ENCODE data around the gene RECQL5.

RECQL5 gene

DNA sequence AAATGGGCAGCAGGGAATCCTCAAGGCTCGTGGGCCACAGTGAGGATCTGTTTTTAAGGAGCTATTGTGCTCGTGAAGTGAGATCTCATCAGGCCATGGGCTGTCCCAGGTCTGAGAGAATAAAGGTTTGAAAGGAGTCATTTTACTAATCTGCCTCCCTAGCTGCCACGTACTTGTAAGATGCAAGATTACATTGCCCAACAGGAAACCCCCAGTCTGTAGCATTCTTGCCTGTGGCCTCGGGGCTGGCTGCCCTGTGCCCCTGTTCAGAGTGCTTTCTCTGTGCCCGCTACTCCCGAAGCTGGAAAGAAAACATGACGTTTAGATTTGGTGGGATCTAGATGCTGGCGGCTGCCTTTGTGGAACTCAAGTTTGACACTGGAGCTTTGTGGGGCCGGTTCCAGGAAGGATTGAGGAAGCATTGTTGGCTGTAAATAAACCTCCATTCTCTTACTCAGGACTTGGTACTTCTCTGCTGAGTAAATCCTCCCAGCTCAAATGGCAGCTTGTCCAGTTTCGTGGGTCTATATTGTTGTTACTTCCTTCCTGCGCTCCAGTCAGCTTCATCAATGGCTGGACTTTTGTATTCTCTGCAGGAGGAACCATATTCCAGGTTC lies 21.4 kb upstream of the RECQL5 start:
- no peak for DNase-seq (ENCODE audit: low read depth)

DNA sequence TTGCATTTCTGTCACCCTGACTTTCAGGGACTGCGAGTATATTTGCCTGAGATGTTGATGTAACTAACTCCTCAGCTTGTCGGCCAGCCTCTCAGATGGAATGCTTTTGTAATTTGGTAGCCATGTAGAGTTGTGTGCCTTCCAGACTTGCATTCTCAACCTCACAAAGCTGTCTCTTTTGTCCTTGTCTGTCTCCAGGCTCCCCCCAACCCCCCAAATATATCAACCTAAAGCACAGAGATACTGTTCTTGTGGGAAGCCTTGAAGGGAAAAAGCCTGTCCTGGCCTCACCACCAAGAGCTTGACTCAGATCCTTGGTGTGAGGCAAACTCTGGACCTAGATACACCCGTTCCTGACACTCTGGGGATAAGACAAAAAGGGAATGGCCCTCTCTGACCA lies 18.5 kb upstream of the RECQL5 start:
- no peak for DNase-seq (ENCODE audit: low read depth)

DNA sequence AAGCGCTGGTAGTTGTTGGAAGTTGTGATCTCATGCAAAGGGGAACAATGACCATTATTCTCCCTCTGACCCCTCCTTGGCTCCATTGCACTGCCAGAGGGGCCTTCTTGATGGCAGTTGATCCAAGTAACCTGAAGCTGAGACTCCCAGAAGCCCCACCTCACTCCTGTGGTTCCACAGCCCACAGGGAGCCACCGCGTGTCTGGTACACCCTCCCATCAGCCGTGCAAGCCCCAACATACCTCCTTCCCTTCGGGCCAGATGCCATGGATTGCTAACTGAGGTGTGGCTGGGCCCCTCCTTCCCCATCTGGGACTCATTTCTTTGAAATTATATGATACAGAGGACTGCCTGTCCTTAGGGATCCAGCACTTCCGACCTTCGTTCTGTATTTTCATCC lies 18.0 kb upstream of the RECQL5 start:
- DNase-seq (ENCODE audit: low read depth): no peak

DNA sequence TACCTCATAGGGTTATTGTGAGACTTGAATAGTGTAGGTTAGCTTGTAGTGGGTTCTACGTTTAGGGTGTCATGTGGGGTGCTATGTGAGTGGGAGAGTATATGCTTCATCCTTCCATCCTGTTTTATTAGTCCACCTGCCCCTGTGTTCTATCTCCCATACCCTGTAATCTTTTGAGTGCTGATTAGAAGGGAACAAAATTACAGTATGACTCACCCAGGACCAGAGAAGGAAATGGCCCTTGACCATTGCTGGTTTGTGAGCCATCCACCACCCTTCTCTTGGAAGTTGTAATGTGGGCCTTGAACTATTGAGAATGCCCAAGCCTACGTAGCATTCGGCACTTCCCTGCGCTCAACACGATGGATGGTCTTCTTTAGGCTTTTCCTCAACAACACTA lies 17.3 kb upstream of the RECQL5 start:
- no peak for DNase-seq (ENCODE audit: low read depth)

DNA sequence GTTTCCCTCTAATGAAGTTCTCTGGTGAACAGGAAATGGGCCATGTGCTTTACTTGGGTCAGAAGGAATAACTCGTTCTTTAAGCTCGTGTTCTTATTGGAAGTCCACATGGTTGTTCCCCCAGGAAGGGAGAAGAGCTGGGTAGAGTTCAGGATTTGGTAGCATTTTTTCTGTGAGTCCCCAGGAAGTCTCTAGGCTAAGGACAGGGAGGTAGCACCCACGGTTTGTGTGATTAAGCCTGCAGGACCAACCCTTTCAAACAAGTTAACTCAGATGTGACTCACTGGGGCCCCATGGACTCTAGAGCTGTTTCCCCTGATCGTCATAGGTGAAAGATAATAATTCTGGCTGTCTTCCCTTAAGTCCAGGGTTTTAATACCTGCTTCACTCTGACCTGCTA lies 16.6 kb upstream of the RECQL5 start:
- DNase-seq (ENCODE audit: low read depth): no peak

DNA sequence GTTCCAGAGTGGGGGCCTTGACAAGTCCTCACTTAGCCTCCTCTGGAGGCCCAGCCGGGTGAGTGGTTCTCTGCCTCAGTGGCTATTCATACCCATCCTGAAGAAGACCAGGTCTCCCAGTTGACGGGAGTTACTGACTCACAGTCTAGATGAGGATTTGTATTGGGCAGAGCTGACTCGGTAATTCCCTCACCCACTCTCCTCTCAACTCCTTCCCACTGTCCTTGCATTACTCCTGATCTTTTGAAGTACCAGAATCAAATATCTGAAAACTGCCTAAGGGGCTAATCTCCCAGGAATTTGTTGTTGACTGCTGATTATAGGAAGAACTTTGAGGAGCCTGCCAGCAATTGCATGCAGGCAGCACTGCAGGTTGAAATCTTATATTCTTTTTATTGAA lies 14.3 kb upstream of the RECQL5 start:
- no peak for DNase-seq (ENCODE audit: low read depth)

DNA sequence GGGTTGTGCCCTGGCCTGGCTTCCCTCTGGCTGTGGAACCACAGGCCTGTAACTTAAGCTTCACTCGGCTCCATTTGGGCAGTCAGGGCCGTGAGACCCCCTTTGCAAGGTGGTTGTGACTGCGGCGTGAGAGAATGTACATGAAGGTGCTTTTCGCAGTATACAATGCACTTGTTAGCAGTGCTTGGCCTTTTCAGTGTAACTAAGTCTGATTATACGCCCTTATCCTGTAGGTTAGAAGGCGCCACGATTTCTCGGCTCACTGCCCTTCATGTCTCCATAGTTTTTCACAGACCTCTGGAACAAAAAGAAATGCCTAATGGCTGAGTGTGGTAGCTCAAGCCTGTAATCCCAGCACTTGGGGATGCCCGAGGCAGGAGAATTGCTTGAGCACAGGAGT lies 13.5 kb upstream of the RECQL5 start:
- DNase-seq (ENCODE audit: low read depth): no peak

DNA sequence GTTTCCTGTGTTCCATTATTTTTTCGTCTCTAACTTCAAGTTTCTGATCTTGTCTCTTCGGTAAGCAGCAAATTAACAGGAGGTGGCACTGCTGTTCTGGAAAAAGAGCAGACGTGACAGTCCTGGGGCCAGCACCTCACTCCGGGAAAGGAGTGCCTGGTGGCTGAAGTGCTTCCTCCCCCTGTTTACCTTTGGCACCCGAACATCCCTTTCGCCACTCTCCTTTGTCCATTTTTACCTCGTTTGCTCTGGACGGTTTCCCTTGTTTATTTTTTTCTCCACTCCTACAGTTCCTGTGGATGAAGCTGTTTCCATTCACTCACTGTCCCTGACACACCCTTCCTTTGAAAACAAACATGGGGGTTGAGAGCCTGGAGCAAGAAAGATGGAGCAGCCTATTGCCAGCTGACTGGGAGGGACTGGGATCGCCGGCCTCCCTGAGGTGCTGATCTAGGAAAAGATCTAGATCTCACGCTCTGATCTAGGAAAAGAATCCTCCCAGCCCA lies 12.8 kb upstream of the RECQL5 start:
- no peak for DNase-seq (ENCODE audit: low read depth)

DNA sequence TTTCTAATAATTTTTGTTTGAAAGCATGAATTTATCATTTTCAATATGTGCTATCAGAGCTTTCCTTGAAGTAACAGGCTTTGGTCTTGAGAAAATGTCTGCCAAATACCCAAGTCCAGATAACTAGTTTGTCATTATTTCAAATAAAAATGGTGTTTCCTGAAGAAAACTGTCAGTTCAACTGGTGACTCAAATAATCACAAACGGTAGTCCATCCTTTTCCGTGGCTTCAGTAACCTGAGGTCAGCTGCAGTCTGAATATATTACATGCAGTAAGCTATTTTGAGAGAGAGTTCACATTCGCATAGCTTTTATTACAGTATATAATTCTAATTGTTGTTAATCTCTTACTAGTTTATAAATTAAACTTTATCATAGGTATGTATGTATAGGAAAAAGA lies 9.5 kb upstream of the RECQL5 start:
- DNase-seq (ENCODE audit: low read depth): no peak

DNA sequence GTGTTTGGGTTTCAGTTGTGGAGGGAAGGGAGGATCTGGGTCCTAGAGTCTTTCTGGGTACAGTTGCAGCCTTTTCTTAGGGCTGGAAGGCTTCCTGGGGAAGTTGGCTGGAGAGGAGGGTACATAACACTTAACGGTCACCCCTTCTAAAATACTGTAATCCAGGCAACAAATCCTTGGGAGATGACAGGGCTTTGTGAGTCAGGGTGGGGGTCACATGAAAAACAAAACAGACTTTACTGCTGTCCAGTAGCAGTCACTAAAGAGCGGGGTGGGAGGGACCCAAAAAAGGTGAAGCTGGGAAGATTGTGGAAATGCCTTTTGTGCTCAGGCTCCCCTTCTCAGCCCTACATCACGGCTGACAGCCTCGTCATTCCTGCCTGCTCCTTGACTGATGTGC lies 6.5 kb upstream of the RECQL5 start:
- DNase-seq (ENCODE audit: low read depth): no peak

DNA sequence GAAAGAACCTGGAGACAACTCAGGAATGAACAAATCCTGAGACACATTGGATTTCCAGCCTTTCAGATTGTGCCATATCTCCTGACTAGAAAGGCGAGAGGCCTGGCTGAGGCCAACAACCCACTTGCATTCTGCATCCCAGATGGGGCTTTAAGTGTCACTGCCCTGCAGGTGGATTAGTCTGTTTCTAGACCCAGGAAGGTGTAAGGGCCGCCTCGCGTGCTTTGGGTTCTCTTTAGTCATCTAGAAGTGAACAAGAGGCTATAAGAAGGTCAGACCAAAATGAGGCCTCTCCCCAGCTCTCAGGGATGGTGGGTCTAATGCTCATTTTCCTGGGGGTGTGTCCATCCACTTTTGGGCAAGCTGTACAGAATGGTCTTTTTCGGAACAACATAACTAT lies 5.1 kb upstream of the RECQL5 start:
- DNase-seq (ENCODE audit: low read depth): no peak

DNA sequence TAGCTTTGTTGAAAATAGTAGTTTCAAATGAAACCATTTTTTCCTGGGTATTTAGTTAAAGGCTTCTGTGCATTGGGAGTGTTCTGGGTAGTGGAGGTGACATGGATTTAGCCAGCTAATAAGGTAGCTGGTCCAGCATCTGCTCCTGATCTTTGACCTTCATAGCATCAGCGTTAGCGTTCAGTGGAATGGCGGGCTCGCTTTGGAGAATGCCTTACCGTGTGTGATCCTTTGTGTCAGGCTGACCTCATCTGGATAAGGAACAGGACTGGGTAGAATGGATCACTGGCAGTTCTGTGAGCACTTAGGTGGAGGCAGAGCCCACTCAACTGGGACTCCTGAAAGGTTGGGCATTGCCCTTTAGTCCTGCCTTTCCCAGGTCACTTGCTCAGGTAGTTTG lies 3.9 kb upstream of the RECQL5 start:
- no peak for DNase-seq (ENCODE audit: low read depth)

DNA sequence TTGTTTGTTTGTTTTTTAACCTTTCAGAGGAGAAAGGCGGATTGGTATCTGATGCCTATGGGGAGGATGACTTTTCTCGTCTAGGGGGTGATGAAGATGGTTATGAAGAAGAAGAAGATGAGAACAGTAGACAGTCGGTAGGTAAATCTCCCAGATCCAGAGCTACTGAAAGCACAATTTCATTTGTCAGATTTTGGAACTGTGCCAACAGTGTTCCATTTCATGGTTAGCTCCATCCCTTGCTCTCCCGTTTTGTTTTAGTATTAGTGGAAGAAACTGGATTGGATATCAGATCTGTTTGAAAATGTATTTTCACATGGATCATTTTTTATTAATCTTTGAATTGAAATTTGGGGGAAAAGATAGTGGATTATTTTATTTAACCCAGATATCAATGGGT lies 1.5 kb upstream of the RECQL5 start:
- no peak for DNase-seq (ENCODE audit: low read depth)

DNA sequence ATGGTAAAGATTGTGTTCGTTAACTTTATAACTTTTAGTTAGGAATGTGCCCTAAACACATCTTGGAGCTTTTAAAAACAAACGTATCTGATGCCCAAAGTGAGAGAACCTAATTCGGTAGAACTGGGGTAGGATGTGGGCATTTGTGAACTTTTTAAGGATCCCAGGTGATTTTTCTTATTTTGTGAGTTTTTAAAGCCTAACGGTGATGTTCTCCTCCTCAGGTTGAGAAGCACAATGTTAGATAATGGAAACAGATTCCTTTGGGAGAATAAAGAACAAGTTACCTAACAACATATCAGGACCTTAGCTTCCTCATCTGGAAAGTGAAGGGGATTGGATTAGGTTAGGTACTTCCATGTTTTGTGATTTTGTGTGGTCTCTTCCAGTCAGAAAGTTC lies 871 bp upstream of the RECQL5 start:
- no peak for DNase-seq (ENCODE audit: low read depth)

DNA sequence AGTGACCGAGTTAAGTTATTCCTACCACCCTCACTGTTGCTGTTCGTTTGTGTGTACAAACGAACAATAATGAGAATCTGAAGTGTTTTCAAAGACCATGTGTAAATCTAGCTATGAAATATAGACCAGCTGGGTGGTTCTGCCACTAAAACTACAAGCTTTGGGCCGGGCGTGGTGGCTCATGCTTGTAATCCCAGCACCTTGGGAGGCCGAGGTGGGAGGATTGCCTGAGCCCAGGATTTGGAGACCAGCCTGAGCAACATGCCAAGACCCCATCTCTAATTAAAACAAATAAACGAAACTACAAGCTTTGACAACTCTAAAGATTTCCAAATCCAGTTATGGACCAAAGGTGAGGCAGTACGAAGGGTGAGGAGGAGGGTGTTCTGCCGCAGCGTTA lies 973 bp downstream of the RECQL5 start:
- DNase-seq (ENCODE audit: low read depth): no peak

DNA sequence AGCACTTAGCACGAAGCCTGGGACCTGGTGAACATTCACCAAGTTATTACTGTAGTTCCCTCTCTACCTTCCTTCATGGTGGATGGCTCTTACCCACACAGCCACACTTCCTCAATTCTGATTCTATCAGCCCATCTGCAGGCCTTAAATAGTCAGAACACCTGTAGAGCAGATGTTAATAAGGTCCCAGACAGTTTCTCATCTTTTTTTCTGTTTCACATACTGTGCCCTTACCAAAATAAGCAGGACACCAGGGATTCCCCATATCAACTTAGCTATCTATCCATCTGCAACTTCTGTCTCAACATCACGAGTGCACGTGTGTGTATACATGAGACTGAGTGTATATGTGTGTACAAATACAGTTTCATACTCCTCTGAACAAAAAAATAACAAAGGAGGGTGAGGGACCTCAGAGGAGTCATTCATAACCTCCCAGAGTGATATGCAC lies 2.8 kb downstream of the RECQL5 start:
- DNase-seq (ENCODE audit: low read depth): no peak

DNA sequence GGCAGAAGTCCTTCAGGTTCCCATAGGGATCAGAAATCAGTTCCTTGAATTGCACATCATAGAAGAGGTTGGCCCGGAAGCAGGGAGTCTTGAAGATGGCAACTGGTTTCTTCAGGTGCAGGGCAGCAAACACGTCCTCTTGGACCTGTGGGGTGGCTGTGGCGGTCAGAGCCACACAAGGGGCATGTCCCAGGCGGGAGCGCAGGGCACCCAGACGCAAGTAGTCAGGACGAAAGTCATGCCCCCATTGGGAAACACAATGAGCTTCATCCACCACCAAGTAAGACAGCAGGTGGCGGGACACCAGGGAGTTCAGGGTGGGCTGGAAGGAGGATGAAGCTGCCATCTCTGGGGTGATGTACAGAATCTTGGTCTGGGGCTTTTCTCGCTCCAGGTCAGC lies 4.4 kb downstream of the RECQL5 start:
- DNase-seq (ENCODE audit: low read depth): no peak

DNA sequence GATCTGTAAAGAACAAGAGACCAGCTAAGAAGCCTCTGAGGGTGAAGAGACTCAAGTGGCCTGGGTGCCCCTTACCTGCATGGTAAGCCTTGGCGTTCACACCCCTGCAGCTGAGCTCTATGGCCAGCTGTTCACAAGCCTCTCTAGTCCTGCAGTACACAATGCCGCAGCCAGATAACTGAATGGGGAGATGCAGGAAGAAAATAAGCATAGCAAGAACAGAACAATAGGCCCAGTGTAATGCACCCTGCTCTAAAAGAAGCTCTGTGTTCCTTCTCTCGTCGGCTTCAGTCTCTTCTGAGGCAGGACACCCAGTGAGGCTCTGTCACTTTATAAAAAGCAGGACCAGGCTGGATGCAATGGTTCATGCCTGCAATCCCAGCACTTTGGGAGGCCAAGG lies 5.4 kb downstream of the RECQL5 start:
- DNase-seq (ENCODE audit: low read depth): no peak

DNA sequence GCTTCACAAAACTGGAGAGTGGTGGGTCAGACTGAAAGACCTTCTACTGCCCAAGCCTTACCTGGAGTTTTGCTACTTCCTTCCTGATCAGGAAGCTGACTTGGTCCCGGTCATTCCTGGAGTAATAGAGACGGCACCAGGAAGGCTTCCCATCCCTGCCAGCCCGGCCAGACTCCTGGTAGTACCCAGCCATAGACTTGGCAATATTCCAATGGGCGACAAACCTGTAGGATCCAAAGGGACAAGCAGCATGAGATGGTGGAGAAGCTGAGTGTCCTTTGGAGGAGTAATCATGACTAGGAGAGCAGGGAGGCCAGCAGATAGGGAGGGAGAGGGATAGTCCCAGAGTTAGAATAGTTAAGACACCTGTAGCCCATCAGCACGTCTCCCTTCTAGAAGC lies 8.7 kb downstream of the RECQL5 start:
- no peak for DNase-seq (ENCODE audit: low read depth)

DNA sequence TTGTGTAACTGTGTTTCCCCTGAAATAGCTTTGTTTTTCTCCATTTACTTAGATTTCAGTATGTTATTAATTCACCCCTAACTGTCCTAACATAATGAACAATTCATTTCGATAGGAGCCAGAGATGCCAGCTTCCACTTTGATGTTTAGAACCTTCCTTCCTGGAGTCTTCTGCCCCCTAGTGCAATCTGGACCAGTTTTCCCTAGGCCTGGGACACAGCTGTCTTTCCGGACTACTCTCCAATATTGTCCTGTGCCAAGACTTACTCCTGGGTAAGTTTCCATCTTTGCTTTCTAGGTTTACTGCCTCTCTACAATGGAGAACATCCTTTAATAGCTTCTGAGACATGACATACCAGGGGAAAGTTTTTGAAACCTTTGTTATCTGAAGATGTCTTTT lies 12.8 kb downstream of the RECQL5 start:
- no peak for DNase-seq (ENCODE audit: low read depth)

DNA sequence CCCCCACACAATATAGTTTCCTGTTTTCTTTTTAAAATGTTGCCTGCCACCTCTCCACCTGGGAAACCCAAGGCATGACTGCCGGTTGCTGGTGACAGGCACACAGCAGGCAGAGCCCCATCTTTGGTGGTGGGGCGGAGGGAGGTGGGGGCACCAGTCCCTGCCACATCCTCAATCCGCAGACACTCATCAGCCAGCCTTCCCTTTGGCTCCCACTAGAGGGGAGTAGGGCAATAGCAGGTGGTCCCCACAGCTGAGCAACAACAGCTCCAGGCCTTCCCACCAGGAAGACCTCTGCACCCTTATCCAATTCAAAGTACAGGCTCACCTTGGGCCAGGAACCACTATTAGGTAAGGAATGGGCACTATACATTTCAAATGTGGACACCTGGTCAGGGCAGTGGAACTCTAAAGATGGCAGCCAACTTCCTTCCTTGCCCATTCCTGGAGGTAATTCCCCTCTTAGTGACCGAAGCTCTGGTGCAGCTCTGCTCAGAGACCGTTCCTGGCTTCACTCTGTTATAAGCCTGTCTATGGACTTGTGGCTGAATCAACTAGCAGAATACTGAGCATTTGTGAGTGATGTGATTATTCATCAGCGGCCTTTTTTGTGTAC lies 13.9 kb downstream of the RECQL5 start:
- DNase-seq (ENCODE audit: low read depth): no peak

DNA sequence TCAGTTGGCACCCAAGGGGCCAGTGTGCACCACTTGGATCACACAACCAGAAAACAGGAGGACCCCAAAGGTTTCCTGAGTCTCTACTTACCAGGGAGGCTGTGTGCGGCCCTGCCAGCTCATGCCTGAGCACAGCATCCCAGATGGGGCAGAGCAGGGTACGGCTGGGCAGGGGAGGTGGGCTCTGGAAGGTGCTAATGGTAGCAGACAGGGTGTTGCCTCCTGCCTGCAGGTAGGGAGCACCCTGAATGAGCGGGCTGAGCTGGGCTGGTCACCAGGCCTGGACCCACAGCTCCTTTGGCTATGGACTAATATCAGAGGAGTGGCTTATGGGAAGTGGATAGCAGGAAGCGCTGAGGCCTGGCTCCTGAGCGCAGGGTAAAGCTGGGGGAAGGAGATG lies 14.6 kb downstream of the RECQL5 start:
- no peak for DNase-seq (ENCODE audit: low read depth)

DNA sequence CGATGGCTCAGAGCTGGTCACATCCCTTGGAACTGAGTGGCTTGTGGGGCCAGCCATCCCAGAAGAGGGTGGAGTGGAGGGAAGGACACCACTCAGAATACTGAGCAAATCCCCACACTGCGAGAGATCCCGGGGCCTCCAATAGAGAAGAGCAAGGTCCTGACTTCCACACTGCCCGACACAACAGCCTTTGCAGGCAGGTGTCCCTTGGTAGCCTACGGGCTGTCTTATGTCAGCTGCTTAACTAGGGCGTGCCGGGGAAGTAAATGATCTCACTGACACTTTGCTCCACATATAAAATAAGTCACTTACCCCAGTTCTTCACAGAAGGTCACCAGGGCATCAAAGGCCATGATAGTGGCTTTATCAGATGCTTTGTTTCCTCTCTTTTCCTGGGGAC lies 16.1 kb downstream of the RECQL5 start:
- no peak for DNase-seq (ENCODE audit: low read depth)

DNA sequence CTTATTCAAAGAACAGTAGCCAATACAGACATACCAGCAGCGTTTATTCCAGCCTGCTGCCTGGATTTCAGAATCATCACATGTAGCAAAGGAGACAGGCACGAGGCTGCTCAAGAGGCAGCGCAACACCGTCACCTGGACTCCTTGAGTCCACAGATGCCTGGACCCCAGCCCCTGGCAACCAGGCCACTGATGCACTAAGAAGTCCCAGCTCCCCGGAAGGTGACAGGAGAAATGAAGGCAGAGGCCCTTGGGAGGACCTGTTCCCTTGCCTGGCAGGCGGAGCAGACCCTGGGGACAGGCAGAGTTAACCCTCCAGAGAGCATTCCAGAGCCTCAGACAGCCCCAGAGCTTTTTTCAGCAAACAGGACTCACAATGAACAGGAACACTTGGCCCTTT lies 17.3 kb downstream of the RECQL5 start:
- DNase-seq (ENCODE audit: low read depth): no peak
